Measurements from ENCODE around the gene ZNF423.

- TF ChIP-seq, protein P1, sequence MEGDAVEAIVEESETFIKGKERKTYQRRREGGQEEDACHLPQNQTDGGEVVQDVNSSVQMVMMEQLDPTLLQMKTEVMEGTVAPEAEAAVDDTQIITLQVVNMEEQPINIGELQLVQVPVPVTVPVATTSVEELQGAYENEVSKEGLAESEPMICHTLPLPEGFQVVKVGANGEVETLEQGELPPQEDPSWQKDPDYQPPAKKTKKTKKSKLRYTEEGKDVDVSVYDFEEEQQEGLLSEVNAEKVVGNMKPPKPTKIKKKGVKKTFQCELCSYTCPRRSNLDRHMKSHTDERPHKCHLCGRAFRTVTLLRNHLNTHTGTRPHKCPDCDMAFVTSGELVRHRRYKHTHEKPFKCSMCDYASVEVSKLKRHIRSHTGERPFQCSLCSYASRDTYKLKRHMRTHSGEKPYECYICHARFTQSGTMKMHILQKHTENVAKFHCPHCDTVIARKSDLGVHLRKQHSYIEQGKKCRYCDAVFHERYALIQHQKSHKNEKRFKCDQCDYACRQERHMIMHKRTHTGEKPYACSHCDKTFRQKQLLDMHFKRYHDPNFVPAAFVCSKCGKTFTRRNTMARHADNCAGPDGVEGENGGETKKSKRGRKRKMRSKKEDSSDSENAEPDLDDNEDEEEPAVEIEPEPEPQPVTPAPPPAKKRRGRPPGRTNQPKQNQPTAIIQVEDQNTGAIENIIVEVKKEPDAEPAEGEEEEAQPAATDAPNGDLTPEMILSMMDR (IDR thresholded peaks at IDR 0.05) = no peak
- TF ChIP-seq POLR2A (IDR thresholded peaks at IDR 0.05) = no peak
These were observed 44.1 kb downstream of the ZNF423 start for GRCh38 chr16:49811644-49812334.
